ENCODE results near the gene CCL3.

GRCh38 chr17:36071751-36072150 is 18.2 kb downstream of the CCL3 start:
- TF ChIP-seq CTCF (IDR thresholded peaks at IDR 0.05; ENCODE audit: extremely low read depth in 1 of 2, insufficient read depth in 1 of 2, low read depth in 1 of 2, low read length in 2 of 2) (no peak), MYC (IDR thresholded peaks at IDR 0.05; ENCODE audit: low read depth, low read length) (no peak), POLR2A (IDR thresholded peaks at IDR 0.05; ENCODE audit: low read depth, low read length) (no peak), EZH2 (IDR thresholded peaks at IDR 0.05; ENCODE audit: borderline replicate concordance, low read depth, low read length, severe bottlenecking) (no peak), POLR2AphosphoS5 (IDR thresholded peaks at IDR 0.05; ENCODE audit: insufficient read depth, low read depth, low read length) (no peak)
